Measurements from ENCODE around the gene ADGRL2. TPM values are rescaled to one million over a fixed set of nuclear protein-coding genes. Genes with fewer than 3 reads are reported as not detected.
A peak's percentile ranks its signal among the peaks of the same experiment; 100 is the strongest.

The ADGRL2 gene
- total RNA-seq, result 36.5 TPM

- DNase-seq (ENCODE audit: low spot score) (peak; percentile 84), ATAC-seq (peak; percentile 77)
Measured at GRCh38 chr1:81800695-81801650, at the start of gene ADGRL2. Gene ADGRL2, plus strand, starts transcription at chr1:81800934. Its CDS starts 36,051 bp downstream, at chr1:81836985.

- no peak for DNase-seq (ENCODE audit: low spot score)
- no peak for ATAC-seq
Measured at GRCh38 chr1:81752840-81753239, 47.9 kb upstream of the ADGRL2 start.

GRCh38 chr1:81754424-81754823 lies 46.3 kb upstream of the ADGRL2 start:
- no peak for ATAC-seq
- DNase-seq (ENCODE audit: low spot score), result no peak

- ATAC-seq (no peak), DNase-seq (ENCODE audit: low spot score) (no peak)
Measured at GRCh38 chr1:81756872-81757271, 43.9 kb upstream of the ADGRL2 start.

- DNase-seq (ENCODE audit: low spot score) (no peak), ATAC-seq (no peak)
Measured at GRCh38 chr1:81757398-81758020, 43.2 kb upstream of the ADGRL2 start.

- DNase-seq (ENCODE audit: low spot score), result no peak
- ATAC-seq, result no peak
Measured at GRCh38 chr1:81758181-81758580, 42.6 kb upstream of the ADGRL2 start.

GRCh38 chr1:81760477-81761097 lies 40.1 kb upstream of the ADGRL2 start:
- DNase-seq (ENCODE audit: low spot score) (no peak), ATAC-seq (peak; percentile 57)

- ATAC-seq (no peak), DNase-seq (ENCODE audit: low spot score) (no peak)
Measured at GRCh38 chr1:81775510-81775909, 25.2 kb upstream of the ADGRL2 start.

GRCh38 chr1:81780705-81781454 lies 19.9 kb upstream of the ADGRL2 start:
- DNase-seq (ENCODE audit: low spot score) (no peak), ATAC-seq (no peak)

- ATAC-seq, result no peak
- no peak for DNase-seq (ENCODE audit: low spot score)
Measured at GRCh38 chr1:81781749-81782148, 19.0 kb upstream of the ADGRL2 start.

GRCh38 chr1:81792184-81792583 lies 8.6 kb upstream of the ADGRL2 start:
- ATAC-seq, result no peak

GRCh38 chr1:81797701-81798100 lies 3.0 kb upstream of the ADGRL2 start:
- no peak for ATAC-seq
- DNase-seq (ENCODE audit: low spot score), result no peak

More at GRCh38 chr1:81792184-81792583, 8.6 kb upstream of the ADGRL2 start:
- DNase-seq (ENCODE audit: low spot score), result no peak

GRCh38 chr1:81799939-81800694 lies 617 bp upstream of the ADGRL2 start:
- DNase-seq (ENCODE audit: low spot score) (peak; percentile 65), ATAC-seq (peak; percentile 19)

- peak; percentile 56 for DNase-seq (ENCODE audit: low spot score)
- peak; percentile 39 for ATAC-seq
Measured at GRCh38 chr1:81801651-81802456, 1.1 kb downstream of the ADGRL2 start.

GRCh38 chr1:81802457-81802706 lies 1.6 kb downstream of the ADGRL2 start:
- ATAC-seq (no peak), DNase-seq (ENCODE audit: low spot score) (no peak)

- peak; percentile 69 for ATAC-seq
Measured at GRCh38 chr1:81802707-81803430, 2.1 kb downstream of the ADGRL2 start.

GRCh38 chr1:81803431-81804110 lies 2.8 kb downstream of the ADGRL2 start:
- peak; percentile 20 for ATAC-seq
- DNase-seq (ENCODE audit: low spot score), result peak; percentile 69

More at GRCh38 chr1:81802707-81803430, 2.1 kb downstream of the ADGRL2 start:
- peak; percentile 81 for DNase-seq (ENCODE audit: low spot score)

- DNase-seq (ENCODE audit: low spot score), result no peak
- ATAC-seq, result no peak
Measured at GRCh38 chr1:81804312-81804711, 3.6 kb downstream of the ADGRL2 start.

Measured in left lobe of liver (tissue), 2 donors.